C4-2B (cell line): ENCODE measurements around the gene KRTAP10-12.
"Not testable (repeated sequence)": the region's sequence is repeated elsewhere in the genome, so short reads cannot be mapped to it uniquely, and the experiment has no call there.

ENCODE experiments used
- H3K27ac ChIP-seq: fragments of 450-650 bp; 2 replicates; pipeline ENCODE4 v1.5.1; 2017
- ZFX ChIP-seq: fragments of 450-650 bp; IDR thresholded peaks from 2 replicates; pipeline ENCODE4 v1.6.1; 2017
- TF ChIP-seq, protein P1 (sequence below): fragments of 450-650 bp; conservative IDR thresholded peaks from 2 replicates; pipeline ENCODE4 v1.5.1; 2017; ENCODE audit warnings: mild to moderate bottlenecking

The KRTAP10-12 gene

DNA sequence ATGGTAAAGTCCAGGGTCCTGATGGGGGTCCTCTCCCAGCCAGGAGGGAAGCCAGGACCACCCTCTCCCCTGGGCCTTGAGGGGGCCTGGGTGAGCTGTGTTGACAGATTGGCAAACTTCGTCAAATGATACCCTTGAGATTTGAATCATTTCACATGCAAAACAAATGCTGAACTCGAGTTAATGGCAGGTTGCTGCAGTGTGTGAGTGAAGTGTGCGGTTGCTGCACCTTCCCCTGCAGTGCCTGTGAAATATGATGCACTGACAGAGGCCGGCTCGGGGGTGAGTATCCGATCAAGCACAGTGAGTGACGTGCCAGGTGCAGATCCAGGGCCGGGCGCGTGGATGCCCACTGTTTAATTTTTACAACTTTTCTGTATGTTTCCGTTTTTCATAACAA is 9.3 kb upstream of the KRTAP10-12 start:
- TF ChIP-seq, protein P1, sequence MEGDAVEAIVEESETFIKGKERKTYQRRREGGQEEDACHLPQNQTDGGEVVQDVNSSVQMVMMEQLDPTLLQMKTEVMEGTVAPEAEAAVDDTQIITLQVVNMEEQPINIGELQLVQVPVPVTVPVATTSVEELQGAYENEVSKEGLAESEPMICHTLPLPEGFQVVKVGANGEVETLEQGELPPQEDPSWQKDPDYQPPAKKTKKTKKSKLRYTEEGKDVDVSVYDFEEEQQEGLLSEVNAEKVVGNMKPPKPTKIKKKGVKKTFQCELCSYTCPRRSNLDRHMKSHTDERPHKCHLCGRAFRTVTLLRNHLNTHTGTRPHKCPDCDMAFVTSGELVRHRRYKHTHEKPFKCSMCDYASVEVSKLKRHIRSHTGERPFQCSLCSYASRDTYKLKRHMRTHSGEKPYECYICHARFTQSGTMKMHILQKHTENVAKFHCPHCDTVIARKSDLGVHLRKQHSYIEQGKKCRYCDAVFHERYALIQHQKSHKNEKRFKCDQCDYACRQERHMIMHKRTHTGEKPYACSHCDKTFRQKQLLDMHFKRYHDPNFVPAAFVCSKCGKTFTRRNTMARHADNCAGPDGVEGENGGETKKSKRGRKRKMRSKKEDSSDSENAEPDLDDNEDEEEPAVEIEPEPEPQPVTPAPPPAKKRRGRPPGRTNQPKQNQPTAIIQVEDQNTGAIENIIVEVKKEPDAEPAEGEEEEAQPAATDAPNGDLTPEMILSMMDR = no peak
- TF ChIP-seq ZFX = no peak
- no peak overlapping the region for H3K27ac ChIP-seq

DNA sequence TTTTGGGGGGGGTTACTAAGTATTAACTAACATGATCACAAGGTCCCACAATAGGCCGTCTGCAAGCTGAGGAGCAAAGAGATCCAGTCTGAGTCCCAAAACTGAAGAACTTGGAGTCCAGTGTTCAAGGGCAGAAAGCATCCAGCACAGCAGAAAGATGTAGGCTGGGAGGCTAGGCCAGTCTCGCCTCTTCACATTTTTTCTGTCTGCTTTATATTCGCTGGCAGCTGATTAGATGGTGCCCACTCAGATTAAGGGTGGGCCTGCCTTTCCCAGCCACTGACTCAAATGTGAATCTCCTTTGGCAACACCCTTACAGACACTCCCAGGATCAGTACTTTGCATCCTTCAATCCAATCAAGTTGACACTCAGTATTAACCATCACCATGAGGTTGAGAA is 7.2 kb upstream of the KRTAP10-12 start:
- not testable (repeated sequence) for H3K27ac ChIP-seq

DNA sequence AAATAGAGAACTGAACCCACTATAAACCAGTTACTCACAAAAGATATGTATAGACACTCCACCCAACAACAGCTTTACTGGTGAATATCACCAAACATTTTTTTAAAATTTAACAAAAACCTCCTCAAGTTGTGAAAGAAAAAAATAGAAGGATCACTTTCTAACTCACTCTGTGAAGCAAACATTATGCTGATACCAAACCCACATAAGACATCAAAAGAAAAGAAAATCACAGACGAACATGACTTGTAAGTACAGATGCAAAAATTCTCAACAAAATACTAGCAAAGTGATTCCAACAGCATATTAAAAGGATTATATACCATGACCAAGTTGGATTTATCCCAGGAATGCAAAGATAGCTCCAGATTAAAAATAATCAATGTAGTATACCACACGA is 5.3 kb upstream of the KRTAP10-12 start:
- H3K27ac ChIP-seq = no peak overlapping the region
- no peak for TF ChIP-seq ZFX
- TF ChIP-seq, protein P1 = no peak

DNA sequence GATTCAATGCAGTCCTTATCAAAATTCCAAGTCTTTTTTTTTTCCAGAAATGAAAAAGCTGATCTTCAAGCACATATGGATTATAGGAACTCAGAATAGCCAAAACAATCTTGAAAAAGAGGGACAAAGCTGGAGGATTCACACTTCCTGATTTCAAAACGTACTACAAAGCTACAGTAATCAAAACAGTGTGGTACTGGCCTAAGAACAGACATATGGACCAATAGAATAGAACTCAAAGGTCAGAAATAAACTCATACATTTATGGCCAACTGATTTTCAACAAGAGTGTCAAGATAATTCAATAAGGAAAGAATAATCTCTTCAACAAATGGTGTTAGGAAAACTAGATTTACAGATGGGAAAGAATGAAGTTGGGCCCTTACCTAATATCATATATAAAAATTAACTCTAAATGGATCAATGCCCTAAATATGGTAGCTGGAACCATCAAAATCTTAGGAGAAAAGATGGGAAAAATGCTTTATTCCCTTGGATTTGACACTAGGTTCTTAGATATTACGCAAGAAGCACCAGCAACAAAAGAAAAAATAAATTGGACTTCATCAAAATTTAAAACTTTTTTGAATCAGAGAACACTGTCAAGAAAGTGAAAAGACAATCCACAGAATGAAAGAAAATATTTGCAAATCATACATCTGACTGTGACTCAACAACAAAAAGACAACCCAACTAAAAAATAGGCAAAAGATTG is 4.0 kb upstream of the KRTAP10-12 start:
- no peak overlapping the region for H3K27ac ChIP-seq
- no peak for TF ChIP-seq ZFX
- TF ChIP-seq, protein P1 = no peak

DNA sequence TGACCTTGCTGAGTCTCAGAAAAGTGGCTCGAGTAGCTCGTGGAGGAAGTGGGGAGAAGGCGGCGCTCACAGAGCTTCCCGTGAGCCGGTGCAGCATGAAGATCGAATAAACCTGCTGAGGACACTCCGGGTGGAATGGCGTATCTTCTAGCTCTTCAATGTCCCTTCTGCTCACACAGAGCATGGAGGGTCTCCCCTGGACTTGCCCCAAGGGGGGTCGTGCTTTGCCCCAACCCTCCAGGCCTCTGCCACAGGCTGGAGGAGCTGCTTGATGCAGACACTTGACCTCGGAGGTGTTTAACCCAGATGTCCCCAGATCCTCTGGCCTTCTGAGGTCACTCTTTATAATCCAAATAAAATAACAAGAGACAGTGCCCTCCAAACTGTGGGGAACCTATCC is 2.2 kb upstream of the KRTAP10-12 start:
- TF ChIP-seq ZFX = no peak
- TF ChIP-seq, protein P1 = no peak
- no peak overlapping the region for H3K27ac ChIP-seq

DNA sequence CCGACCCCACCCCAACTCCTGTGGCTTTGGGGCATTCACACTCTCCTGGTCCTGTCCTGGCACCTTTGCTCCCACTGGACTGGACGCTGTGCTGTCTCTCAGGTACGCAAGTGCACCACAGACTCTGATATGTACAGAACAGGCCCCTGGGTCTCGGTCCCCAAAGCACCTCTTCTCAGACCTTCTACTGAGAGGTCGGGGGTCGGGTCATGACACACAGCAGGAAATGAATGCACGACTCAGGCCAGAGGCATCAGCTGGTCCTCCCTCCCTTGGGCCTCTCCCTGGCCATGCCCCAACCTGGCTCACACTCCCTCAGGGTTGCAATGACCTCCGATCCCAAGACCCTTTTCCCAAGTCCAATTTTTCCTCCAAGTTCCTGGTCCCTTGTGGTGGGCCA is 1.8 kb upstream of the KRTAP10-12 start:
- TF ChIP-seq, protein P1 = no peak
- TF ChIP-seq ZFX = no peak

DNA sequence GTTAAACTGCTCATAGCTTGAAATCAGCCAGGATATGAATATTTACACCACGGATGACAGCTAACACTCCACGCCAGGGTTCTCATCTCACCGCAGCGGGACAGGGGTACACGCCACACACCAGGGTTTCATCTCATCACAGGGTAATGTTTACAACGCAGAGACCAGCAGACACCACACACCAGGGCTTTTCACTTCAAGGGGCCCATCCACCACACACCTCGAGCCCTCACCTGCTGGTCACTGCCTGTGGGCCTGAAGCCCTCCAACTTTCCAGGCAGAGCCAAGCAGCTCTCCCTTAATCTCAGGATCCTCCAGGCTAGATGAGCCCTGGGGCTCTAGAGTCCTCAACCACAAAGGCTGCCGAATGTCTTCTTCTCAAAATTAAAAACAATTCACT is 1.3 kb upstream of the KRTAP10-12 start:
- TF ChIP-seq, protein P1 = no peak
- H3K27ac ChIP-seq = no peak overlapping the region

More for the DNA sequence above, 1.8 kb upstream of the KRTAP10-12 start:
- no peak overlapping the region for H3K27ac ChIP-seq

DNA sequence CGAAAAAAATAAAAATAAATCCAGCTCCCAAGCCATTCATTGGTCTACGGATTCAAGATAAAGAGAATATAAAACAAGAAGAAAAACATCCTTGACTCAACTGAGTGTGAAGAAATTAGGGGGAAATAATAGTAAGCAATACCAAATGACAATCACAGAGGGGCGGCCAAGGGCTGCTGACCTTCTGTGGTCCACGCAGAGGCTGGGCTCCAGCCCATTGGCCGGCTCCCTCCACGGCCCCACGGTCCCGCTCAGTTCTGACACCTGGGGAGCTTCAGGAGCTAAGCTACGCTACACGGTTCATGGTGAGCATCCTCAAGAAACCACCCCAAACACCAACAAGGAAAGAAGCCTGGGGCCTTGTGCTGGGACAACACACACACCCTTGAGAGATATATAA is 400 bp upstream of the KRTAP10-12 start:
- no peak for TF ChIP-seq ZFX
- TF ChIP-seq, protein P1 = no peak

More for the DNA sequence above, 400 bp upstream of the KRTAP10-12 start:
- no peak overlapping the region for H3K27ac ChIP-seq
